ENCODE measurements around the gene RNF223. TPM values are rescaled to one million over a fixed set of nuclear protein-coding genes. Genes with fewer than 3 reads are reported as not detected.
A peak's percentile ranks its signal among the peaks of the same experiment; 100 is the strongest.

The RNF223 gene
- total RNA-seq, 1 donor from 2014 or later: not detected

DNA sequence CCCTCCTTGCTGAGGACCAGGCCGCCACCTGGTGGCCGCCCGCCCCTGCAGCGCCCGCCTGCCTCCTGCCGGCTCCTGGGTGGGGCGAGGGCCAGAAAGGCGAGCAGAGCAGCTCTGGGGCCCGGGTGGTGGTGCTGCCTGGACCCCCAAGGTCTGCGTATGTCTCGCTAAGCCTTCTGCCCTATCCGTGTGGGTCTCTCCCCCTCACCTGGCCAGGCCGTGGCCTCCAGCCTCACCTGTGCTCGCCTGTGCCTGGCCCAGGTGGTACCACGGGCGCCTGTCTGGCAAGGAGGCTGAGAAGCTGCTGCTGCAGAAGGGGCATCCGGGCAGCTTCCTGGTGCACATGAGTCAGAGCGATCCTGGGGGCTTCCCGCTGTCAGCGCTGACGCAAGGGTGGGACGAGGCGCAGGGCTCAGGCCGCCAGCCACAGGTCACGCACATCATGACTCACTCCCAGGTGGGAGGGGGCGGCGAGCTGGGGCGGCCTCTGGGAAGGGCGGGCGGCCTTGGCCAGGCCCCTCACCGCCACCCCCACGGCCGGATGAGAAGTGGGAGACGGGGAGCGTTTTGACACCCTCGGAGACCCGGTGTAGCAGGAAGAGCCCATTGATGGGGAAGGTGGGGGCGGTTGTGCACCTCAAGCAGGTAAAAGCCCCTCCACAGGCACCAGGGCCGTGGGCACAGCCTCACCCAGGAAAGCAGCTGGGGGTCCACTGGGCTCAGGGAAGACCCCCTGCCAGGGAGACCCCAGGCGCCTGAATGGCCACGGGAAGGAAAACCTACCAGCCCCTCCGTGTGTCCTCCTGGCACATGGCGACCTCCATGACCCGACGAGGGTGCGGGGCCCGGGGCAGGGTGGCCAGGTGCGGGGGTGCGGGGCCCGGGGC is 9.9 kb downstream of the RNF223 start:
- Mint-ChIP-seq H3K27me3 (ENCODE audit: unreplicated experiment) (peaks cover 4% of the 10 kb centered on the region), H3K36me3 (ENCODE audit: unreplicated experiment) (no peaks in the 10 kb centered on the region), H3K9me3 (ENCODE audit: unreplicated experiment) (peaks cover 4% of the 10 kb centered on the region), H3K4me1 (ENCODE audit: low read depth, unreplicated experiment) (no peaks in the 10 kb centered on the region), H3K4me3 (ENCODE audit: unreplicated experiment) (no peak overlapping the region), H3K27ac (ENCODE audit: unreplicated experiment) (no peak overlapping the region)
- DNase-seq: peak; percentile 71
- TF ChIP-seq, protein P1, sequence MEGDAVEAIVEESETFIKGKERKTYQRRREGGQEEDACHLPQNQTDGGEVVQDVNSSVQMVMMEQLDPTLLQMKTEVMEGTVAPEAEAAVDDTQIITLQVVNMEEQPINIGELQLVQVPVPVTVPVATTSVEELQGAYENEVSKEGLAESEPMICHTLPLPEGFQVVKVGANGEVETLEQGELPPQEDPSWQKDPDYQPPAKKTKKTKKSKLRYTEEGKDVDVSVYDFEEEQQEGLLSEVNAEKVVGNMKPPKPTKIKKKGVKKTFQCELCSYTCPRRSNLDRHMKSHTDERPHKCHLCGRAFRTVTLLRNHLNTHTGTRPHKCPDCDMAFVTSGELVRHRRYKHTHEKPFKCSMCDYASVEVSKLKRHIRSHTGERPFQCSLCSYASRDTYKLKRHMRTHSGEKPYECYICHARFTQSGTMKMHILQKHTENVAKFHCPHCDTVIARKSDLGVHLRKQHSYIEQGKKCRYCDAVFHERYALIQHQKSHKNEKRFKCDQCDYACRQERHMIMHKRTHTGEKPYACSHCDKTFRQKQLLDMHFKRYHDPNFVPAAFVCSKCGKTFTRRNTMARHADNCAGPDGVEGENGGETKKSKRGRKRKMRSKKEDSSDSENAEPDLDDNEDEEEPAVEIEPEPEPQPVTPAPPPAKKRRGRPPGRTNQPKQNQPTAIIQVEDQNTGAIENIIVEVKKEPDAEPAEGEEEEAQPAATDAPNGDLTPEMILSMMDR (IDR thresholded peaks at IDR 0.05; ENCODE audit: partially characterized antibody, unreplicated experiment): peak; percentile 75

DNA sequence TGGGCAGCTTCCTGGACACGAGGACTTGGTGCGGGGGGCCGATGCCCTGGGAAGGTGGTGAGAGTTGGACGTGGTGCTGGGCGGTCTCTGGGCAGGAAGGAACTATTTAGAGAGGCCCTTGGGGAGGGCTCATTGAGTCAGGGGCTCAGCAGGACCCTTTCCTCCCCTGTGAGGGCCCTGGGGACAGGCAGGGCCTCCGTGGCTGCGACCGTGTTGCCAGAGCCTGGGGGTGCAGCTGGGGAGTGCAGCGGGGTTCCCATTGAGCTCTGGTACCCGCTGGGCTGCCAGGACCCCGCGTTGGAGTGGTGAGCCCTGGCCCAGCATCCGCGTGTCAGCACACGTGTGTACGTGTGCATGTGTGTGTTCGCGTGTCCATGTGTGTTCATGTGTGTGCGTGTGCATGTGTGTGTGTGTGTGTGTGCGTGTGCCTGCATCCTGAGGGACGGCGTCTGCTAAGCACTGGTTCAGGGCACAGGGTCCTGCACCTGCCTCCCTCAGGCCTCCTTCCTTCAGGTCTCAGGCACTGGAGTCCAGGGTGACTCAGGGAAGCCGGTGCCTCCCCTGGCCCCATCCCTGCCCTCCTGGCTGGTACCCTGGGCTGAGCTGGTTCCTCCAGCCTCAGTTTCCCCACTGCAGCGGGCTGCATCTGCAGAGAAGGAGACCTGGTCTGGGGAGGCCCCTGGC is 10.7 kb downstream of the RNF223 start:
- Mint-ChIP-seq H3K4me3 (ENCODE audit: unreplicated experiment) (peak overlapping the region; percentile 38), H3K27me3 (ENCODE audit: unreplicated experiment) (peaks cover 4% of the 10 kb centered on the region), H3K27ac (ENCODE audit: unreplicated experiment) (no peak overlapping the region), H3K9me3 (ENCODE audit: unreplicated experiment) (peaks cover 4% of the 10 kb centered on the region), H3K36me3 (ENCODE audit: unreplicated experiment) (no peaks in the 10 kb centered on the region), H3K4me1 (ENCODE audit: low read depth, unreplicated experiment) (no peaks in the 10 kb centered on the region)
- TF ChIP-seq, protein P1 (IDR thresholded peaks at IDR 0.05; ENCODE audit: partially characterized antibody, unreplicated experiment): no peak
- DNase-seq: no peak

DNA sequence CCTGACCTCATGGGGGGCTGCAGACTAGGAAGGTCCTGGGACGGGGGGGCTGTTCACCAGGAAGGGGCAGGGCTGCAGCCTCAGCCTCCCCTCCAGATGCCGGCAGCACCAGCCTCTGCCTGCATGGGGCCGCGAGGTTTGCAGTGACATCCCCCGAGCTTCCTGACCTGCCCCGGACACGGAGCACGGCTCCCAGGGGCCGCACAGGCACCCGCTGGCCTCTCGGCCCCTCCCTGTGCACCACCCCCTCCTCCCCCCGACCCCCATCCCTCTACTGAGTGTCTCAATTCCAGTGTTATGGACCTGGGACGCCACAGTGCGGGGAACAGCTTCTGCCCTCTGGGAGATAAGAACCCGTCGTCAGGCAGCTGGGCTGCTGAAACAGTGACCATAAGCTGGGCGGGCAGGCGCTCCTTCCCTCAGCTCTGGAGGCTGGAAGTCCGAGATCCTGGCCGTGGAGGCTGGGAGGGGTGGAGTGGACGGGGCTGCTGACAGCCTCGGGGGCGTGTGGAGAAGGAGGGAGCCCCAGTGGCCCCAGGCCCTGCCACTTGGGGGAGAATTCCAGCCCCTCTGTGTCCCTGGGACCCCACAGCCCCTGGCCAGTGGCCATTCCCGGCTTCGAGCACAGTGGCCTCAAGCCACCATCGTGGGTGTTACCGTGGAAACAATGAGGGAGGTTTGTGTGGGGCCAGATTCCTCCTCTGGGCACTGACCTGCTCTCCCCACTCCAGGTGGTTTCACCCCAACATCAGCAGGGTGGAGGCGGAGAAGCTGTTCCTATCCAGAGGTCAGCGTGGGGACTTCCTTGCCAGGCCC is 11.6 kb downstream of the RNF223 start:
- Mint-ChIP-seq H3K4me1 (ENCODE audit: low read depth, unreplicated experiment) (no peaks in the 10 kb centered on the region), H3K9me3 (ENCODE audit: unreplicated experiment) (peaks cover 6% of the 10 kb centered on the region), H3K4me3 (ENCODE audit: unreplicated experiment) (peak overlapping the region; percentile 38), H3K27me3 (ENCODE audit: unreplicated experiment) (peaks cover 3% of the 10 kb centered on the region), H3K27ac (ENCODE audit: unreplicated experiment) (no peak overlapping the region), H3K36me3 (ENCODE audit: unreplicated experiment) (no peaks in the 10 kb centered on the region)
- TF ChIP-seq, protein P1 (IDR thresholded peaks at IDR 0.05; ENCODE audit: partially characterized antibody, unreplicated experiment): no peak
- peak; percentile 60 for DNase-seq

DNA sequence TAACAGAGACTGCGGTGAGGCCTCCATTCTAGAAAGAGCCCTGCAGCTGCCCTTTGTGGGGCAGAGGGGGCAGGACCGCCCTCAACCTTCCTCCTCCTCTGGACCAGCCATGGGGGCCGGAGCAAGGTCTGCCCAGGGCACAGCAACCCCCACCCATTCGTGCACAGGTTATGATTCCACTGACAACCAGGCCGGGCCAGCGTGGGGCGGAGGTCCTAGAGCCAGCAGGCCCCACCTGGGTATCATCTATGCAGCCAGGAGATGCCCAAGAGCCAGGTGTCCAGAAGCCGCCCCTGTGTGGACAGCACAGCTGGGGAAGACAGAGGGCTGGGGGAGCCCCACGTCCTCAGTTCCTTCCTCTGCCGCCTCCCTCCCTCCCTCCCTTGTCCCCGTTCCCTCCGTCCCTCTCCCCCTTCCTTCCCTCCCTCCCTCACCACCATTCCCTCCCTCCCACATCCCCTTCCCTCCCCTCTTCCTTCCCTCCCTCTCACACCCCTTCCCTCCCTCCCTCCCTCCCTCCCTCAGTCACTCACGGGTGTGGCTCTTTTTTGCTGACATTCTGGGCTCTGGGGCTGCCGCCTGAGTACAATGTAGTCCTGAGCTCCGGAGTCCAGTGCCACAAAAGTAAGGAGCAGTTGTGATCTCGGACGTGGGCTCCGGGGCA is 12.3 kb downstream of the RNF223 start:
- Mint-ChIP-seq H3K27me3 (ENCODE audit: unreplicated experiment) (peaks cover 3% of the 10 kb centered on the region), H3K4me3 (ENCODE audit: unreplicated experiment) (peak overlapping the region; percentile 55), H3K9me3 (ENCODE audit: unreplicated experiment) (peaks cover 6% of the 10 kb centered on the region), H3K27ac (ENCODE audit: unreplicated experiment) (no peak overlapping the region), H3K36me3 (ENCODE audit: unreplicated experiment) (no peaks in the 10 kb centered on the region), H3K4me1 (ENCODE audit: low read depth, unreplicated experiment) (no peaks in the 10 kb centered on the region)
- no peak for DNase-seq
- TF ChIP-seq, protein P1 (IDR thresholded peaks at IDR 0.05; ENCODE audit: partially characterized antibody, unreplicated experiment): no peak
